Hepatocyte (in vitro differentiated cells): ENCODE results near the gene MYOF. TPM values are rescaled to one million over a fixed set of nuclear protein-coding genes. Genes with fewer than 3 reads are reported as not detected.

ENCODE experiments used
- DNase-seq: peaks from one replicate; pipeline ENCODE4 v3.0.0-alpha.2; 2016; ENCODE audit warnings: low spot score
- H2AFZ ChIP-seq: fragments of 200-600 bp; sonication (generic); 2 replicates; pipeline ENCODE4 v1.6.0; 2016; ENCODE audit warnings: antibody characterized with exemption, mild to moderate bottlenecking
- H3K27ac ChIP-seq: fragments of 200-600 bp; sonication (generic); 2 replicates; pipeline ENCODE4 v1.5.1; 2016; ENCODE audit warnings: mild to moderate bottlenecking
- H3K27me3 ChIP-seq: fragments of 200-600 bp; sonication (generic); 2 replicates; pipeline ENCODE4 v1.6.1; 2016
- H3K36me3 ChIP-seq: fragments of 200-600 bp; sonication (generic); replicated peaks from 2 replicates; pipeline ENCODE4 v1.5.1; 2016; ENCODE audit warnings: low read depth; ENCODE audit not compliant: insufficient read depth
- H3K4me1 ChIP-seq: fragments of 200-600 bp; sonication (generic); 2 replicates; pipeline ENCODE4 v1.5.1; 2016; ENCODE audit warnings: mild to moderate bottlenecking, moderate library complexity; ENCODE audit not compliant: insufficient read depth
- H3K4me2 ChIP-seq: fragments of 200-600 bp; sonication (generic); 2 replicates; pipeline ENCODE4 v1.6.0; 2016
- H3K4me3 ChIP-seq: fragments of 200-600 bp; sonication (generic); 2 replicates; pipeline ENCODE4 v1.5.1; 2016; ENCODE audit warnings: mild to moderate bottlenecking
- H3K79me2 ChIP-seq: fragments of 200-600 bp; sonication (generic); 2 replicates; pipeline ENCODE4 v1.6.0; 2017; ENCODE audit warnings: mild to moderate bottlenecking
- H3K9me2 ChIP-seq: fragments of 200-600 bp; sonication (generic); replicated peaks from 2 replicates; pipeline ENCODE4 v1.6.0; 2017; ENCODE audit warnings: mild to moderate bottlenecking; ENCODE audit not compliant: insufficient read depth
- H3K9me3 ChIP-seq: fragments of 200-600 bp; sonication (generic); 2 replicates; pipeline ENCODE4 v1.5.1; 2016; ENCODE audit warnings: low read depth, mild to moderate bottlenecking
- H4K20me1 ChIP-seq: fragments of 200-600 bp; sonication (generic); 2 replicates; pipeline ENCODE4 v1.6.0; 2016; ENCODE audit warnings: mild to moderate bottlenecking; ENCODE audit not compliant: insufficient read depth, poor library complexity, severe bottlenecking
- EZH2 ChIP-seq: fragments of 200-600 bp; sonication (generic); IDR thresholded peaks from 2 replicates; pipeline ENCODE4 v1.6.1; 2016; ENCODE audit warnings: antibody characterized with exemption, mild to moderate bottlenecking, borderline replicate concordance
- EZH2phosphoT487 ChIP-seq: fragments of 200-600 bp; sonication (generic); IDR thresholded peaks from one replicate; pipeline ENCODE4 v1.6.1; 2018; ENCODE audit warnings: antibody characterized with exemption, mild to moderate bottlenecking, low read depth, moderate library complexity; ENCODE audit not compliant: unreplicated experiment, severe bottlenecking
- WGBS: methylation state at CpG from one replicate; pipeline ENCODE4 v1.1.6; 2016; ENCODE audit warnings: low lambda C conversion rate; ENCODE audit errors: missing lambda C conversion rate; 5-methylcytosine and 5-hydroxymethylcytosine counted together
- polyA plus RNA-seq: library from polyadenylated mRNA; unstranded; fragments of >200 nt; fragmentation: Nextera tagmentation; extraction: Ambion mirVana; gene quantifications from 2 replicates; pipeline ENCODE4 v1.2.1, GENCODE V29; 2016
- total RNA-seq: library from RNA; depleted of rRNA; stranded (reverse); fragments of >200 nt; gene quantifications from 2 replicates; pipeline ENCODE4 v1.2.3, GENCODE V29; 2014
- TF ChIP-seq, protein P1 (sequence below): fragments of 200-600 bp; sonication (generic); IDR thresholded peaks from 2 replicates; pipeline ENCODE4 v1.5.1; 2016; ENCODE audit warnings: antibody characterized with exemption, mild to moderate bottlenecking; ENCODE audit not compliant: poor library complexity

Gene MYOF
- total and polyA plus RNA-seq, 2 experiments from 2014 or later: 16.6 to 47.9 TPM

DNA sequence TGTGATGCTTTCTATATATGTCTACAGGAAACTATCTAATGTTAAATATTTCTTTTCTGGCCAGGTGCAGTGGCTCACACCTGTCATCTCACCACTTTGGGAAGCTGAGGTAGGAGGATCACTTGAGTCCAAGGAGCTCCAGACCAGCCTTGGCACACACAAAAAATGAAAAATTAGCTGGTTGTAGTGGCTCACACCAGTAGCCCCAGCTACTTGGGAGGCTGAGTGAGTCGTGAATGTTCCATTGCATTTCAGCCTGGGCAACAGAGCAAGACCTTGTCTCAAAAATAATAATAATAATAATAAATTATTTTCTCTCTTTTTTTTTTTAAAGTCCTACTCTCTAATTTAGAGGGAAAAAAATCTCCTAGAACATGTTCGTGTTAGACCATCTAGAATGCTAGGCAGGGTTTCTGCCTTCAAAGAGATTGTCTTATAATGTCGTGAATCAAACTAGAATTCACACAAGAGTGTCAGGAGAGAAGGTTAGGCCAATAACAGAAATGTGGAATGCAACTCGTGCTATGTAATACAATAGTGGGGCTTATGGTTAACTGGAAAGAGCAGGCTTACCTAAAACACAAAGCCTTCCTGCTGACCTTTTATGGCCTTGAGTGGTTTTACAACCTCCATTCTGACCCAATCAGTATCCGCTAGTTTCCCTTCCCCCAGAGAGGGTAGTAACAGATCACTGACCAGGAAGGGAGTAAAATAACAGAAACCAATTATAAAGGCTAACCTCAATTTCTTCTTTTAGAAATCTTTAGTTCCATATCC lies 46.3 kb downstream of the MYOF start:
- Histone ChIP-seq H2AFZ (no peak overlapping the region), H3K79me2 (peaks cover 5% of the 10 kb centered on the region), H3K36me3 (no peaks in the 10 kb centered on the region), H3K27me3 (no peaks in the 10 kb centered on the region), H3K4me1 (peaks cover 47% of the 10 kb centered on the region), H4K20me1 (no peaks in the 10 kb centered on the region), H3K4me3 (no peak overlapping the region), H3K9me2 (no peaks in the 10 kb centered on the region), H3K9me3 (no peaks in the 10 kb centered on the region), H3K4me2 (peak overlapping the region; percentile 16), H3K27ac (peak overlapping the region; percentile 95)
- peak; percentile 44 for DNase-seq
- 35% methylated on average over 5 of the region's 5 CpGs for WGBS
- TF ChIP-seq EZH2phosphoT487: no peak
- TF ChIP-seq, protein P1, sequence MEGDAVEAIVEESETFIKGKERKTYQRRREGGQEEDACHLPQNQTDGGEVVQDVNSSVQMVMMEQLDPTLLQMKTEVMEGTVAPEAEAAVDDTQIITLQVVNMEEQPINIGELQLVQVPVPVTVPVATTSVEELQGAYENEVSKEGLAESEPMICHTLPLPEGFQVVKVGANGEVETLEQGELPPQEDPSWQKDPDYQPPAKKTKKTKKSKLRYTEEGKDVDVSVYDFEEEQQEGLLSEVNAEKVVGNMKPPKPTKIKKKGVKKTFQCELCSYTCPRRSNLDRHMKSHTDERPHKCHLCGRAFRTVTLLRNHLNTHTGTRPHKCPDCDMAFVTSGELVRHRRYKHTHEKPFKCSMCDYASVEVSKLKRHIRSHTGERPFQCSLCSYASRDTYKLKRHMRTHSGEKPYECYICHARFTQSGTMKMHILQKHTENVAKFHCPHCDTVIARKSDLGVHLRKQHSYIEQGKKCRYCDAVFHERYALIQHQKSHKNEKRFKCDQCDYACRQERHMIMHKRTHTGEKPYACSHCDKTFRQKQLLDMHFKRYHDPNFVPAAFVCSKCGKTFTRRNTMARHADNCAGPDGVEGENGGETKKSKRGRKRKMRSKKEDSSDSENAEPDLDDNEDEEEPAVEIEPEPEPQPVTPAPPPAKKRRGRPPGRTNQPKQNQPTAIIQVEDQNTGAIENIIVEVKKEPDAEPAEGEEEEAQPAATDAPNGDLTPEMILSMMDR: no peak
- no peak for TF ChIP-seq EZH2

DNA sequence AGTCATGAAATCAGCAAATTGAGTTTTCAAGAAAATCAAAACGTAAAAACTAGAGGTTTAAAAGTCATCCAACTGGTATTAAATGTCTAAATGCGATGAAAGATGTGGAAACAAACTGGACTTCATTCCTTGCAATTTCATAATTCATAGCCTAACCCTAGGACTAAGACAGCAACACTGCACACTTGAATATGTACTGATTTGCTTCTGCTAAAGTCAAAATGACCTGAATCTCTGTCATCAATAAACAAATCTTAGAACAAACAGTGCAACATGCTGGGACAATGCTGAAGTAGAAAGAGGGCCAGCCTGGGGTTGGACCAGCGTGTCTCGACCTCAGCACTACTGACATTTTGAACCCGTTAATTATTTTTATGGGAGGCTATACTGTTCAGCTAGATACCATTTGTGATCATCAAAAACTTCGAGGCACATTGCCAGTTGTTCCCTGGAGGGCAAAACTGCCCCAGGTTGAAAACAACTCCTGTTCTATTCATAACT lies 47.1 kb downstream of the MYOF start:
- H4K20me1 ChIP-seq: no peaks in the 10 kb centered on the region
- H3K4me2 ChIP-seq: no peak overlapping the region
- no peak for TF ChIP-seq EZH2phosphoT487
- no peak for TF ChIP-seq EZH2
- TF ChIP-seq, protein P1: no peak
- H3K9me2 ChIP-seq: no peaks in the 10 kb centered on the region
- H3K4me3 ChIP-seq: no peak overlapping the region
- H3K27me3 ChIP-seq: no peaks in the 10 kb centered on the region
- no peak overlapping the region for H2AFZ ChIP-seq
- peaks cover 42% of the 10 kb centered on the region for H3K4me1 ChIP-seq
- H3K9me3 ChIP-seq: no peaks in the 10 kb centered on the region
- WGBS: 75% methylated on average over 6 of the region's 6 CpGs
- H3K27ac ChIP-seq: peak overlapping the region; percentile 95
- DNase-seq: no peak
- H3K79me2 ChIP-seq: peaks cover 5% of the 10 kb centered on the region
- no peaks in the 10 kb centered on the region for H3K36me3 ChIP-seq

DNA sequence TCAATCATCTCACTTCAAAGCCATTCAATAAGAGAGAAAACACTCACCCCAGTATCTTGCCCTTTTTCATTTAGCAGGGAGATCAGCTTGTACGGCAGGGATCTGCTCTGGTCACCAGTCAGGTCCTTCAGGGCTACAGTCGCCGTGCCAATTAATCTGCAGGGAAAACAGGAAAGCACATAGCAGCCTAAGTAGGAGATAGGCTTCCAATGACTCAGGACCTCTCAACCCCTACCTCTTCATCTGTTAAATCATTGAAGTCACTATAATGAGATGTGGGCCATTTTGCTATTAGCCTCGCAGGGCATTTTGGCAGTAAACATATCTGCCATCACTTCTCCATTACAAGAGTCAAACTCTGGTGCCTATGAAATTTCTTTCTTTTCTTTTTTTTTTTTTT lies 50.8 kb downstream of the MYOF start:
- Histone ChIP-seq H3K27me3 (no peaks in the 10 kb centered on the region), H4K20me1 (no peaks in the 10 kb centered on the region), H3K79me2 (peaks cover 5% of the 10 kb centered on the region), H3K4me3 (no peak overlapping the region), H2AFZ (no peak overlapping the region), H3K36me3 (no peaks in the 10 kb centered on the region), H3K9me3 (no peaks in the 10 kb centered on the region), H3K27ac (no peak overlapping the region), H3K4me2 (no peak overlapping the region), H3K4me1 (peaks cover 16% of the 10 kb centered on the region), H3K9me2 (no peaks in the 10 kb centered on the region)
- TF ChIP-seq, protein P1: no peak
- no peak for TF ChIP-seq EZH2phosphoT487
- TF ChIP-seq EZH2: no peak
- no peak for DNase-seq
- 74% methylated on average over 4 of the region's 4 CpGs for WGBS
